HG03280 (cell line): ENCODE results near the gene USB1.

Experiments
- ATAC-seq: cut with Tn5 transposase; IDR thresholded peaks from one replicate; pipeline ENCODE4 v1.9.1; 2021; ENCODE audit warnings: mild to moderate bottlenecking, moderate library complexity; ENCODE audit not compliant: unreplicated experiment

USB1 gene

DNA sequence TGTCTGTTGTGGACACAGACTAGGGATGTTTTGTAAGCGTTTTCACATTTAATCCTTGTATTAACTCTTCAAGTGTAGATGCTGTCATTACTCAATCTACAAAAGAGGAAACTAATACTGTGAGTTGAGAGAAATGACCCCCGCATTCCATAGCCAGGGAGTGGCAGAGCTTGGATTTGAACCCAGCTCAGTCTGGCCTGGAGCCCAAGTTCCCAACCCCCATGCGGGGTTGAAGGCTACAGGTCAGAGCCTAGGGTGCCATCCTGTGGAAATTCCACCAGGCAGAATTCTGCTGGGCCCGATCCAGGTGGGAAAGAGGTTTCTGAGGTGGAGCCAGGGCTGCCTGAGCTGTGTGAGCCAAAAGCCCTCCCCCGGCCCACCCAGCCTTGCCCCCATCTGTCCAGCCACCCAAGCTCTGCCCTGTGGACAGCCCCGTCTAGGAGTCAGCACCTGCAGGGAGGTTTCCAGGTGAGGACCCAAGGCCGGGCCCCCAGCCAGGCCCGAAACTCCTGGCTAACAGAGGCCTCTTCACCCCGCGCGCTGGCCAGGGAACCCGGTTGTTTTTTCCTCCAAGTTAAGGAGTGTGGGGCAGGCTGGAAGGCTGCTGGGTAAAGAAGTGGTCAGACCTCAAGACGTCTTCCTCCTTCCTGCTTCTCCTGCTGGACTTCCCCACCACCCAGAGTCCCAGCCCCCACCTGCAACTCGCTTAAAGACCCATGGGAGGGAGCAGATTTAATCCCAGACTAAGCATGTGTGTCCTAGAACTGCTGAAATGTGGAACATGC, 30.0 kb downstream of the USB1 start:
- no peak for ATAC-seq

DNA sequence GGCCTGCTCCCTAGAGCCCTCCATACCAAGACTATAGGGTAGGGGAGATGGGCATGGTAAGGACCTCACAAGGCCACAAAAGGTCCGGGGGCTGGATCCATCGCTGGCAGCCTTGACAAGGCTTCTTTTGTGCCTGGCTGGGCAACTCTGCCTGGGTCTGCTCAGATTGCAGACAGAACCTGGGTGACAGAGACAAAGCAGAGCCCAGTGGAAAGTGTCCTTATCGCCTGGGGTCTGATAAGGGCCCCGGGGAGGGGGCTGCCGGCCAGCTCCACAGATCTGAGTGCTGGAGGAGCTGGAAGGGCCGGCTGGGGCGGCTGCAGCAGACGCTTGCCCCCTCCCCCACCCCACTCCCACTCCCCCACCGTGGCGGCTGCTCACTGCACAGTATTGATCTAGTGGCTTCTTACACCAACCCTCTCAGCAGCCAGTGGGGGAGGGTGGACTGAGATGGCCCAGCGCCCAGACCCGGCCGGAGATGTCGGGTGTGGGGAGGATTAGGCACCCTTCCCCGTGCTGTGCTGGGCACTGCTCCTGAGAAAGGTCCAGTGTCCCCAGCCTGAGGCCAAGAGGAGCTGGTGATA, 31.6 kb downstream of the USB1 start:
- ATAC-seq, result no peak

DNA sequence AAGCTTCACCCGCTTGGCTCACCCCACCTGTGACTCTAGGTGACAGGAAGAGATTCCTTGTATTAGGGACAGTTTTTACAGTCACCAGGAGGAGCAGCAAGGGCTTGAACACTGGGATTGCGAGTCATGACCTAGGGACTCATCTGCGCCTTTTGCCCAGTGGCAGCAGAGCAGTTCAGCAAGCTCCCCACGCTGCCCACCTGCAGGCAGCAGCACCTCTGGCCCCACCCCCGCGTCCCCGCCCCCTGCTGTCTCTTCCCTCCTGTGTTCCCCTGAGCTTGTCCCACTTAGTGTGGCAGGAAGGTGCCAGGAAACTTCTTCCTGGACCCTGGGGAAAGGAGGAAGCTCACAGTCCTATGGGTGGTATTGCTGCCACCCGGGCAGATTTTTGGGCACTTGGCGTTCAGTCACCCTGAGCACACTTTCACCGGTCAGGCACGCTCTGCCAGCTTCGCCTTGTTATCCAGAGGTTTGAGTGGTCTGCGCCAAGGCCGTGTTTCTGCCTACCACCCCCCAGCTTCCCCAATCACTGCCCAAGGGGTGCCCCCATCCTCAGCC, 33.0 kb downstream of the USB1 start:
- no peak for ATAC-seq

DNA sequence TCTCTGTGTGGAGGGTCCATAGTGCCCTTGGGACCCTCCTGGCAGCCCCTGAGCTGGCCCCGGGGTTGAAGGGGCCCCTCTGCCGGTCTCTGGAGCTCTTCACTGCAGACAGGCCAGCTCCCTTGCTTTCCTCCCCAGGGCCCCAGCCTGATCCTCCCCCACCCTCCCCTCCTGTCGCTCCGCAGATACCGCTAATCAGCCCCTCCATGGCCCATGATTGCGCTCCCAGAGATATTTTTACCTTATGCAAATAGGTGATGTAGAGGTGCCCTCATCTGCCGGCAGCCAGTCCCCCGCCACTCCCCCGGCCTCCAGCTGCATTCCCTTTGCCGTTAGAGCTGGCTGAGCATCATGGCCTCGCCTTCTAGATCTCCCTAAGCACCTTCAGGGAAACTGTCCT, 33.6 kb downstream of the USB1 start:
- ATAC-seq, result no peak

DNA sequence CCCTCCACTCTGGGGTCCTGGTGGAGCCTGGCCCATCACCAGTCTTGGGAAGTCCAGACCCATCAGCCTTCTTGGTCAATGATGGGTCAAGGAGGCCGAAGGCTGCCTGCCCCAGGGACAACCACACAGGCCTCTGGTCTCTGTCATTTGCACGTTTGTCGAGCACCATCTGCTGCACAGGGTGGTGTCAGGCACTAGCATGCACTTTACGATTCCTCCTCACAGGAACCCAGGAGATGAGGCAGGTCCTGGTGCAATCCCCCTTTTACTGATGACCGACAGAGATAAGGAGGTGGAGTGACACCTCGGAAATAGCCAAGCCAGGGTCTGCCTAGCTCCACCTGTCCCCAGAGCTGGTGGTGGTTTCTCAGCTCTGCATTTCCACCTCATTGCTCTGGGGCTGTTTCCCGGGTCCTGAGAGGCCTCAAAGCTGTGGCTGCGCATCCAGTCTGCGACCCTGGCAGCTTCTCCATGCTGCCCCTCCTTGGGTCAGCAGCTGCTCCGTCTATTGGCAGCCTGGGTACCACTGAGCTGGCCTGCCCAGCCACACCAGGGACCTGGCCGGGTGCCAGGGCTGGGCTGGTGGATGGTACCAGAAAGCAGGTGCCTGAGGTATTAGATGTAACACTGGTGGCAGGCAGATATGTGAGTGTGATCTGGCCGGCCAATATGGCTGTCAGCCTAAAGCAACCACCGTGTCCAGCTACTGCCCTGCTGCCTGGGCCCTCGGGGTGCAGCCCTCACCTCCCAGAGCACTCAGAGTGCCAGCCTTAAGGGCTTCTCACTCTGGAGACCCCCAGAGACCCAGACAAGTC, 34.4 kb downstream of the USB1 start:
- no peak for ATAC-seq

DNA sequence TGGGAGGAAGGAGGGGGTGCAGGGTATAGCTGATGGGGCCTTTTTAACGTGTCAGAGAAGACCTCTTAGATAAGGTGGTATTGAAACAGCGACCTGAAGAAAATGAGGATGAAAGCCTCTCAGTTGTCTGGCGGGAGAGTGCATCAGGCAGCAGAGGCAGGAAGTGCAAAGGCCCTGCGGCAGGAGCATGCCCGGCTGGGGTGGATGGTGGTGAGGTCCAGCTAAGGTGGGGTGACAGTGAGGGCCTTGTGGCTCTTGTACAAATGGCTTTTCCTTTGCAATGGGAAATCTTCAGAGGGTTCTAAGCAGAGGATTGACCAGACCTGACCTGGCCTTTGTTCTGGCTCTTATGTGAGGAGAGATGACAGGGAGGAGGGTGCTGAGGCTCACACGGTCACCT, 35.7 kb downstream of the USB1 start:
- ATAC-seq, result no peak

DNA sequence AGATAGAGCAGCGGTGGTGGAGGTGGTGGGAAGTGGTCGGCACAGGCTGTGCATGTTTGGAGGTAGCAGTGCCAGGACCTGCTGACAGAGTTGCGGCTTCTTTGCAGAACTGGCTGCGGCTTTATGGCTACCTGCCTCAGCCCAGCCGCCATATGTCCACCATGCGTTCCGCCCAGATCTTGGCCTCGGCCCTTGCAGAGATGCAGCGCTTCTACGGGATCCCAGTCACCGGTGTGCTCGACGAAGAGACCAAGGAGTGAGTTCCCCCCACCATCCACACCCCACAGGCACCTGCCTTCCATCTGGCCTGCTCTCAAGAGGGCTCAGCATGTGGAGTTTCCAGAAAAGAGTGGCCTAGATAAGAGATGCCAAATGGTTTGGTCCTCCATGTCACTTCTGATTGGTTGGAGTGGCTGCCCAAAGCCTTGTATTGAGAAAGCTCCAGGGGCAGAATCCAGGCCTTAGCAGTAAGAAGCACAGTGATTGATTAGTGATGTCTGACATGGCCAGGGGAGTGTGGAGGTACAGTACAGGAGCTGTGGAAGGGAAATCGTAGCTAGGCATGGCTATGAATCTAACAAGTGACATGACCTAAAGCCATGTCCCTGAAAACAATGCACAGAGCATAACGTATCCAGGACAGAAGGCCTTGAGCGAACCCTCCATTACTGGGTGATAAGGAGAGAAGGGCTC, 36.3 kb downstream of the USB1 start:
- ATAC-seq, result no peak

DNA sequence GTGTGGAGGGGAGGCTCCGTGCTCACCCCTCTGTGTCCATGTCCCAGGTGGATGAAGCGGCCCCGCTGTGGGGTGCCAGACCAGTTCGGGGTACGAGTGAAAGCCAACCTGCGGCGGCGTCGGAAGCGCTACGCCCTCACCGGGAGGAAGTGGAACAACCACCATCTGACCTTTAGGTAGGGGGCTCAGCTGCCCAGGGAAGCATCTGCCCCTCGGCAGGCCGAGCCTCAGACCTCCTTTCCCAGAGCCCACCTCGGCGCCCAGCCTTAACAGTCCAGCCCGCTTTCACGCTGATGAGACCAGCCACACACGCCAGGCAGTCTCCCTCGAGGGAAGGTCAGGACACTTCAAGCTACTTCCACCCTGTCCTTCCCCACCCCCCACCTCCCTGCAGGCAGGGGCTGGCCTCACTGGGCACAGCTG, 37.0 kb downstream of the USB1 start:
- ATAC-seq, result no peak

DNA sequence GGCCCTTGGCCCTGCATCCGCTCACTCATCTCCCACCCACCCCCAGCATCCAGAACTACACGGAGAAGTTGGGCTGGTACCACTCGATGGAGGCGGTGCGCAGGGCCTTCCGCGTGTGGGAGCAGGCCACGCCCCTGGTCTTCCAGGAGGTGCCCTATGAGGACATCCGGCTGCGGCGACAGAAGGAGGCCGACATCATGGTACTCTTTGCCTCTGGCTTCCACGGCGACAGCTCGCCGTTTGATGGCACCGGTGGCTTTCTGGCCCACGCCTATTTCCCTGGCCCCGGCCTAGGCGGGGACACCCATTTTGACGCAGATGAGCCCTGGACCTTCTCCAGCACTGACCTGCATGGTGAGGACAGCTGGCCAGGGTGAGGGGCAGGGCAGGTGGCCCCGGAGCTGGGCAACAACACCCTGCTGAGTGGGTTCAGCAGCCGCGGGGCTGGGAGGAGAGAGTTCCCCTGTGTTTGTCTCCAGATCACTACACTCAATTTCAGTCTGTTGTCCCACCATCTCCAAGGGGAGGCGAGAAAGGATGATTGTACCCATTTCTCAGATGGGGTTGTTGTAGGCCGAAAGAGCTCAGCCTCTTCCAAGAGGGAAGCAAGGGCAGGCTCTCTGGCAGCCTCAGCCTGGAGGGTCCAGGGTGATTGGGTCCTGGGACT, 38.8 kb downstream of the USB1 start:
- no peak for ATAC-seq

DNA sequence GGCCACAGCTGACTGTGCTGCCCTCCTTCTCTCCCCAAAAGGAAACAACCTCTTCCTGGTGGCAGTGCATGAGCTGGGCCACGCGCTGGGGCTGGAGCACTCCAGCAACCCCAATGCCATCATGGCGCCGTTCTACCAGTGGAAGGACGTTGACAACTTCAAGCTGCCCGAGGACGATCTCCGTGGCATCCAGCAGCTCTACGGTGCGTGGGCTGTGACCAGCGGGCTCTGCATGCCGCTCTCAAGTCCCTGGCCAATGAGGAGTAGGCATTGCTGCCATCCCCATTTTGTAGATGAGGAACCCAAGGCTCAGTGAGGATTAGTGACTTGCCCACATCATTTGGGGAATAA, 39.3 kb downstream of the USB1 start:
- no peak for ATAC-seq

DNA sequence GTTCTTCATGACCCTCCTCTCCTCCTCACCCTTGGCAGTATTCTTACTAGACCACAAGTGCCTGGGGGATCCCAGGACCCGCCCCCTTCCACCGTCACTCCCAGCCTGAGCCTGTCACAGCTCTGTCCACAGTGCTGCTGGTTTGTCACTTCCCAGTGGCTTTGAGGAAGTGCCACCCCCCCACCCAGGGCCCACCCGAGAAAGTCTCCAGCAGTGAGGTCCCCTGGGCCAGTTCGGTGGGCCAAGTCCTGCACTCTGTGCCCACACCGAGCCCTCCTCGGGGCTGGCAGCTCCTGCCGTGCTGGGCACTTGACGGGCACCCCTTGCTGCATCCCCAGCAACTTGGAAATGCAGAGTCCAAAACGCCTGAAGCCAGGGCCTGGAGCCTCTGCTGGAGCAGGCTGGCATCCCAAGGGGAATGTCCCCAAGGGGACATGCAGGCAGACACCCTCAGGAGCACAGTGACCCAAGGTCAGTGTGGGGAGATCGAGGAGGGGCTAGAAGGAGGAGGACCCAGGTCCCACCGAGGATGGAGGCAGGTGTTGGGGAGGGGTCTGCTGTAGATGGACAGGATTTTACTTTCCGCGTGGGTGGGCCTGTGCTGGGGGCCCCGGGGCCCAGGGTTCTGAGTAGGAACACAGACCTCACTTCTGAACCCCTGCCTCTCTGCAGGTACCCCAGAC, 39.9 kb downstream of the USB1 start:
- no peak for ATAC-seq

DNA sequence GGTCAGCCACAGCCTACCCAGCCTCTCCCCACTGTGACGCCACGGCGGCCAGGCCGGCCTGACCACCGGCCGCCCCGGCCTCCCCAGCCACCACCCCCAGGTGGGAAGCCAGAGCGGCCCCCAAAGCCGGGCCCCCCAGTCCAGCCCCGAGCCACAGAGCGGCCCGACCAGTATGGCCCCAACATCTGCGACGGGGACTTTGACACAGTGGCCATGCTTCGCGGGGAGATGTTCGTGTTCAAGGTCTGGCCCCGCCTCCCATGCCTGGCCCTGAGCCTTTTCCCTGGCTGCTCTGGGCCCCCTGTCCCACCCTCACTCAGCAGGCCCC, 40.4 kb downstream of the USB1 start:
- no peak for ATAC-seq

DNA sequence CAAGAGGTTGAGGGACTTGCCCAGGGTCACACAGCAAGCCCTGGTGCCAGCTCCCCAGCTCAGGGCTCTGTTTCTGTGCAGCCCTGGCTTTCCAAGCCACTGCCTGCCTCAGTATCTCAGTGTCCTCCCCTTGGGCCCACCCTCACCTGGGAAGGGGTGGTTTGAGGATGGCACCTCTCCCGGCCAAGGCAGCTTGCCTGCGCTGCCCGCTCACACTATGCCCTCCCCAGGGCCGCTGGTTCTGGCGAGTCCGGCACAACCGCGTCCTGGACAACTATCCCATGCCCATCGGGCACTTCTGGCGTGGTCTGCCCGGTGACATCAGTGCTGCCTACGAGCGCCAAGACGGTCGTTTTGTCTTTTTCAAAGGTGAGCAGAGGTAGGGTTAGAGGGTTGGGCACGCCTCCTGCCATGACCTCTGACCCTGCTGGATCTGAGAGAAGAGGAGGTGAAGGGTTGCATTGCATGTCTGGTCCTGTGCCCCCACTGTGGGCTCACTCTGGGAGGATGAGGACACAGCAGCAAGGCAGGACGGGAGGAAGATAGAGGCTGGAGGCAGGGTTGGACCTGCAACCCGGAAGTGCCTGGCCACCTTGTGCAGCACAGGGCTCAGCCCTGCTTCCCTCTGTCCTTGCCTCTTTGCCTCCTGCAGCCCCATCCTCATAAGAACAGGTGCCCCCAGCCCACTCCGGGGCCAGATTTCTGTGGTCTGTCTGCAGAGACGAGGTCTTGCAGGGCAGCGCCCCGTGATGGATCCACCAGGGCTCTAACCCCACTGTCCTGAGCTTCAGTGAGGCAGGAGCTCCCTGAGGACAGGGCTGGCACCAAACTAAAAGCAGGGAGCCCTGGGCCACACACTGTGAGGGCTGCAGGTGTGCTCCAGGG, 41.0 kb downstream of the USB1 start:
- ATAC-seq, result no peak

DNA sequence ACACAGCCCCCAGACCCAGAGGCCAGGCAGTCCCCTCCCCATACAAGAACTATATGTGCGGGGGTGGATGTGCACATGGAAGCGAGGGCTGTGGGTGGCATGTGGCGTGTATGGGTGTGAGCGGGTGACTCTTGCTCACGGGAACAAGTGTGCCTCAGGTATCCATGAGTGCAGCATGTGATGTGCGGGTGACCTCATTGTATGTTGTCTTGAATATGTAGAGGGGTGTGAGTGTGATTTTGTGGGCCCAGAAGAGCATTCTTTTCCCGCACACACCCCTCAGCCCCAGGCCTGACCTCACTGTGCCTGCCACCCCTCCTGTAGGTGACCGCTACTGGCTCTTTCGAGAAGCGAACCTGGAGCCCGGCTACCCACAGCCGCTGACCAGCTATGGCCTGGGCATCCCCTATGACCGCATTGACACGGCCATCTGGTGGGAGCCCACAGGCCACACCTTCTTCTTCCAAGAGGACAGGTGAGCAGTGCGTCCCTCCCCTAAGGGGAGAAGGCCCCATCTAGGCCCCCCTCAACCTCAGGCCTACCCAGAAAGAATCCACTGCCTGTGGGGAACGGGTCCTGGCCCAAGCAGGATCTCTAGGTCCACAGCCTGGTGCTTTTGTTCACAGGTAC, 41.8 kb downstream of the USB1 start:
- ATAC-seq, result no peak

DNA sequence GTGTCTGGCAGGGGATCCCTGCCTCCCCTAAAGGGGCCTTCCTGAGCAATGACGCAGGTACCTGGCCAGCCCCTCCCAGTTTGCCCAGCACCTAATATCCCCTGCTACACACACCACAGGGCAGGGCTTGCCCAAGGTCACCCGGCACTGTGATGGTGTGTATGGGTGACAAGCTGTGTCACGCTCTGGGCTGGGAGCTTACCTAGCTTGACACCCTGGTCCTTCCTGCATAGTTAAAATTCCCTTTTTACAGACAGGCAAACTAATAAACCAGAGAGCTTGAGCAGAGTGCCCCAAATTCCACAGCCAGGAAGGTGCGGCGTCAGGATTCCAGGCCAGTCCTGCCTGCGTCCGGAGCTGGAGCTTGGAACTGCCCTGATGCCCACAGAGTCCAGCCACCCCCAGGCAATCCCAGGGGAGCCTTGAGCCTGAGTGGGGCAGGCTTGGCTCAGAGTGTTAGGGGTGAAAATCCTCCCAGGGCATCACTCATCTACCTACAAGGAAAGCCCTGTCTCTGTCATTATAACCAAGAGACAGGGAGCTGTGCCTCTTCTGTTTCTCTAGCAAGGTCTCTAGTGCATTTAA, 42.5 kb downstream of the USB1 start:
- no peak for ATAC-seq

DNA sequence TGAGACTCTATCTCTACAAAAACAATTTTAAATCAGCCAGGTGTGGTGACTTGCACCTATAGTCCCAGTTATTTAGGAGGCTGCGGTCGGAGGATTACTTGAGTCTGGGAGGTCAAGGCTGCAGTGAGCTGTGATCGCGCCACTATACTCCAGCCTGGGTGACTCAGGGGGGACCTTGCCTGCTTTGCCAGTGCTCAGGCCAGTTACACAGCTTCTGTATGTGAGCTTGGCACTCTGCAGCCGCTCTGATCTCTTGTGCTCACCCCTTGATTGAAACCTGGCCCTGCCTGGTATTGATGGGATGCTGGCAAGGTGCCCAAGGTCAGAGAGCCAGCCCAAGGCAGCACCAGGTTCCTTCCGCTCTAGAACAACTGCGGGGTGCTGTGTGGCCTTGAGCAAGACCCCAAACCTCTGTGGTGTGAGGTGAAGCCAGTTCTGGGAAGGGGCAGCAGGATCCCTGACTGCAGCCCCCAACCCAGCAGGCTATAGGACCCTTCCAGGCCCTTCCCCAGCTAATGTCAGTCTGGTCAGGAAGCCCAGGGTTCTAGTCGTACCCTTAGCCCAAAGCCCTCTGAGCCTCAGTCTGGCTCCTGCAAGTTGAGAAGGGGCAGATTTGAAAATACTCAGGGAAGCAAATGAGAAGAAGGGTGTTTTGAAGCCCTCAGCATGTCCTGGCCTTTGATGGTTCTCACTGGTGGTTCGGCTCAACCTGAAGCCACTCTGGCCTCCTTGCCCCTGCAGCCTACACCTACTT, 43.2 kb downstream of the USB1 start:
- no peak for ATAC-seq

DNA sequence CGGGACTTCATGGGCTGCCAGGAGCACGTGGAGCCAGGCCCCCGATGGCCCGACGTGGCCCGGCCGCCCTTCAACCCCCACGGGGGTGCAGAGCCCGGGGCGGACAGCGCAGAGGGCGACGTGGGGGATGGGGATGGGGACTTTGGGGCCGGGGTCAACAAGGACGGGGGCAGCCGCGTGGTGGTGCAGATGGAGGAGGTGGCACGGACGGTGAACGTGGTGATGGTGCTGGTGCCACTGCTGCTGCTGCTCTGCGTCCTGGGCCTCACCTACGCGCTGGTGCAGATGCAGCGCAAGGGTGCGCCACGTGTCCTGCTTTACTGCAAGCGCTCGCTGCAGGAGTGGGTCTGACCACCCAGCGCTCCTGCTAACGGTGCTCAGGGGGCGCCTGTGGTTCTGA, 43.9 kb downstream of the USB1 start:
- ATAC-seq, result no peak
